HepG2 (cell line): Measurements from ENCODE around the gene HNRNPM.

Experiments used
- FOSL1 ChIP-seq: sonication (generic); formaldehyde crosslinking; IDR thresholded peaks from 2 replicates; pipeline ENCODE4 v1.9.0; 2021; ENCODE audit warnings: missing genetic modification reagents, borderline replicate concordance
- HDAC2 ChIP-seq: sonication (generic); formaldehyde crosslinking; IDR thresholded peaks from 2 replicates; pipeline ENCODE4 v1.4.0; 2020; ENCODE audit warnings: missing genetic modification reagents
- HOMEZ ChIP-seq: IDR thresholded peaks from 2 replicates; pipeline ENCODE4 v1.6.1; 2016; ENCODE audit warnings: low read depth
- NR1H2 ChIP-seq: sonication (generic); formaldehyde crosslinking; IDR thresholded peaks from 2 replicates; pipeline ENCODE4 v1.8.1; 2022; ENCODE audit warnings: low read depth, missing genetic modification reagents, borderline replicate concordance
- POLR2A ChIP-seq, 2 experiments: IDR thresholded peaks; 2 replicates each; pipeline ENCODE4 v1.6.1; 2011; ENCODE audit warnings: low read depth in 2 of 2, low read length in 2 of 2, mild to moderate bottlenecking in 1 of 2, moderate library complexity in 1 of 2; ENCODE audit not compliant: insufficient read depth in 1 of 2
- STAT5B ChIP-seq: sonication (generic); formaldehyde crosslinking; IDR thresholded peaks from 2 replicates; pipeline ENCODE4 v1.4.0; 2020; ENCODE audit warnings: missing genetic modification reagents
- TF ChIP-seq, protein P1 (sequence below): sonication (generic); formaldehyde crosslinking; IDR thresholded peaks from 2 replicates; pipeline ENCODE4 v1.4.0; 2020; ENCODE audit warnings: mild to moderate bottlenecking, missing genetic modification reagents

DNA sequence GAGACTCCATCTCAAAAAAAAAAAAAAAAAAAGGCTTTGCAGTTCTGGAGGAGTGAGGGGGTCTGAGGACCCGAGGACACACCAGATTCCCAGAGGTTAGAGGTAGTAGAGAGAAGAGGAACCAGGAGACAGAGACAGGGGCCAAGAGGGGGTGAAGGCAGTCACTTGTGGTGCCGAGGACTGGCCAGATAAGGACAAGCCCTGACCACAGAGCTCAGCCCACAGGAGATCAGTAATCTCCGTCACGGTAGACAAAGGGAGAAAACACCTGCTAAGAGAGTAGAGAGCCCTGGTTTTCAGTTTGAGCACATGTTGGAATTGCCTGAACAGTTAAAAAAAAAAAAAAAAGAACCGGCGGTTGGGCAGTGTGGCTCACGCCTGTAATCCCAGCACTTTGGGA, 59.4 kb downstream of the HNRNPM start:
- TF ChIP-seq STAT5B (no peak), NR1H2 (CRISPR knock-in tag) (no peak), HOMEZ (no peak), POLR2A (IDR thresholded peaks at IDR 0.05; ENCODE audit: insufficient read depth in 1 of 2, low read depth in 2 of 2, low read length in 2 of 2) (no peak), FOSL1 (CRISPR knock-in tag) (no peak), HDAC2 (CRISPR knock-in tag) (no peak)
- TF ChIP-seq, protein P1, sequence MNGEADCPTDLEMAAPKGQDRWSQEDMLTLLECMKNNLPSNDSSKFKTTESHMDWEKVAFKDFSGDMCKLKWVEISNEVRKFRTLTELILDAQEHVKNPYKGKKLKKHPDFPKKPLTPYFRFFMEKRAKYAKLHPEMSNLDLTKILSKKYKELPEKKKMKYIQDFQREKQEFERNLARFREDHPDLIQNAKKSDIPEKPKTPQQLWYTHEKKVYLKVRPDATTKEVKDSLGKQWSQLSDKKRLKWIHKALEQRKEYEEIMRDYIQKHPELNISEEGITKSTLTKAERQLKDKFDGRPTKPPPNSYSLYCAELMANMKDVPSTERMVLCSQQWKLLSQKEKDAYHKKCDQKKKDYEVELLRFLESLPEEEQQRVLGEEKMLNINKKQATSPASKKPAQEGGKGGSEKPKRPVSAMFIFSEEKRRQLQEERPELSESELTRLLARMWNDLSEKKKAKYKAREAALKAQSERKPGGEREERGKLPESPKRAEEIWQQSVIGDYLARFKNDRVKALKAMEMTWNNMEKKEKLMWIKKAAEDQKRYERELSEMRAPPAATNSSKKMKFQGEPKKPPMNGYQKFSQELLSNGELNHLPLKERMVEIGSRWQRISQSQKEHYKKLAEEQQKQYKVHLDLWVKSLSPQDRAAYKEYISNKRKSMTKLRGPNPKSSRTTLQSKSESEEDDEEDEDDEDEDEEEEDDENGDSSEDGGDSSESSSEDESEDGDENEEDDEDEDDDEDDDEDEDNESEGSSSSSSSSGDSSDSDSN (CRISPR knock-in tag) = no peak
